Measurements from ENCODE around the gene SNAP25. TPM values are rescaled to one million over a fixed set of nuclear protein-coding genes. Genes with fewer than 3 reads are reported as not detected.

The SNAP25 gene
- total RNA-seq, 1 donor from 2014 or later, result 4.3 TPM

- DNase-seq (ENCODE audit: low spot score), result no peak
These were observed 114.2 kb downstream of the SNAP25 start for GRCh38 chr20:10332656-10333415.

DNA sequence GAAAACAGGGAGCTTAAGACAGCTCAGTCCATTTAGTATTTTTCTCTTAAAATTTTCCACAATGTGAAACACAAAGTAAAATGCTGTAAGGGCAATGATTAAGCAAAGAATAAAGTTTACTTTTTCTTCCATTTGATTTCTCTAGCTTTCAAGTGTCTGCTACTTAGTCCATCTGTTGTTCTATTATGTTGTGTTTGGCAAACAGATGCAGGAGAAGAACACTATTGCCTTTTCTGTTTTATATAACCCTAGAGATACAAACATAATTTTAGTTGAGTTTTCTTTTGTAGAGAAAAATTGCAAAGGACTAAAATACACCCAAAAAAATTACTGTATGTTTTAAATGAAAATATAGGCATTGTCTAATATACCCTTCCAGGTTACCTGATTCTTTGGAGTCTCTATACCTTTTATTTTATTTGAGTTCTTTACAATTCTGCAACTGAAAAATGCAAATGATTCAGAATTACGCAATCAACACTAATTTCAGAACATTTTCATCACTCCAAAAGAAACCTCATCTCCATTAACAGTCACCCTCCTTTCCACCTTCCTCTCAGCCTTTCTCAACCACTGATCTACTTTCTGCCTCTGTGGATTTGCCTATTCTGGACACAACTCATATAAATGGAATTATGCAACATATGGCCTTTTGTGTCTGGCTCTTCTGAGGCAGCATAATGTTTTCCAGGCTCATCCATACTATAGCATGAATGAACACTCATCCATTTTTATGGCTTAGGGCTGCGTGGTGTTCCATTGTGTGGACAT lies 118.5 kb downstream of the SNAP25 start:
- DNase-seq (ENCODE audit: low spot score), result no peak

DNA sequence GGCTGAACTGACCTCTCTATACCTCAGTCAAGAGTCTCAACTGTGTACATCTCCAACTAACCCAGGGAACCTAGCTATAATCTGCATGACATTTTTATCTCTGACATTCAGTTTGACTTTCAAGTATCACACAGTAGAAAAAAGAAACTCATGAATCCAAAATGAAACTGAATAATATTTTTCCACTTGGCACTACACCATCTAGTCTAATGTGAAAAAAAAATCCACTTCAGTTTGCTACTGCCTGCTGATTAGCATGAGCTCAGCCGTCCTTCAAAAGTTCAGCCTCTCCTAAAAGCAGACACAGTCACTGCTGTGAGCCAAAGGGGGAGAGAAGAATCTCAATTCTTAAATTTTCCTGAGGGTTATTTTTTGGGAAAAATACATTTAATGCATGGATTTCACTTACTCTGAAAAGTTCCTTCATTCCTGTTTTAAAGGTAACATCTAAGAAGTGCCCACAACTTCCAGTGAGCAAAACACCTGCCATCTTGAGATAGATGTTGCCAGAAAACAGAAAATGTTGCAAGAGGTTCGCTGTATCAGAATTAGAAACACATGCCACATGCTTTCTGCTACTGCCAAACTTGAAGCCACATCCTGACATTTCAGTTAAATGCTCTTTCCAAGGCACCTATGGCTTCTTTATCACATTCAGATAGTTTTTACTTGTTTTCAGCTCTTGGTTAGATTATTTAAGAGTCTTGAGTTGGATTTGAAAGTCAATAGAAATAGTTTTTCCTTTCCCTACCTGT lies 120.0 kb downstream of the SNAP25 start:
- DNase-seq (ENCODE audit: low spot score), result no peak

DNA sequence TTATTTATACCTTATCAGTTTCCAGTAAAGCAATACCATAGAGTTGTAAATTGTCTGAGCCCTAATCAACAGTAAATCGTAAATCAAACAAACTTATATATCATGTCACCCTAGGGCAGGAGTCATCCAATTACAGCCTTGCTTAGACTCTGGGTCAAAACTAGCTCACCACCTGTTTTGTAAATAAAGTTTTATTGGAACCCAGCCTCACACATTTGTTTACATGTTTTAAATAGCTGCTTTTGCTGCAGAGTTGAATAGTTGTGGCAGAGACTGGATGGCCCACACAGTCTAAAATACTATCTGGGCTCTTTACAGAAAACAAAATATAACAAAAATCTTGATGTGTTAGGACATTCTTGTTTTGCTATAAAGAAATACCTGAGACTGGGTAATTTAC lies 121.0 kb downstream of the SNAP25 start:
- DNase-seq (ENCODE audit: low spot score), result no peak

GRCh38 chr20:10342152-10342551 lies 123.5 kb downstream of the SNAP25 start:
- DNase-seq (ENCODE audit: low spot score), result no peak

- no peak for DNase-seq (ENCODE audit: low spot score)
These were observed 126.3 kb downstream of the SNAP25 start for GRCh38 chr20:10344953-10345352.

- no peak for DNase-seq (ENCODE audit: low spot score)
These were observed 128.7 kb downstream of the SNAP25 start for GRCh38 chr20:10347086-10347880.

- no peak for DNase-seq (ENCODE audit: low spot score)
These were observed 130.5 kb downstream of the SNAP25 start for GRCh38 chr20:10349118-10349517.

DNA sequence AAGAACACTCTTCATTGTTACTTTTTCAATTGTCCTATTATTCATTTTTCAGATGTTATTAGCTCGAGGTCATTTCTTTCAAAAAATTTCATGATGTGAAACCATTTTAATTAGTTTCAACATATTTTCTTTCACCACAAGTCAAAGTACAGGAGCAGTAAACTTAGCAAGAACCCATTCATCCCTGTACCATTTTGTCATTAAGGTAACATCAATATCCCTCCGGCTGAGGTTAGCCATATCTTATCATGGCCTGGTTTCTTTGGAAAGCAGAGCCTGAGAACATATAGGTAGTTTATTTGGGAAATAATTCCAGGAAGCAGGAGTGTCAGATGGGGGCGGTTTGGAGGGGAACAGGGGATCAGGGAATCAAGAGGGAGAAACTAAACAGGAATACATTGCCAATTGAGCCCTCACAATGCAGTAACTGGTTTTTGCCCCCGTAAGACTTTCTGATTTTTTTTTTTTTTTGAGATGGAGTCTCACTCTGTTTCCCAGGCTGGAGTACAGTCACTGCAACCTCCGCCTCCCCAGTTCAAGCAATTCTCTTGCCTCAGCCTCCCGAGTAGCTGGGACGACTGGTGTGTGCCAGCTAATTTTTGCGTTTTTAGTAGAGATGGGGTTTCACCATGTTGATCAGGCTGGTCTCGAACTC lies 131.7 kb downstream of the SNAP25 start:
- no peak for DNase-seq (ENCODE audit: low spot score)

GRCh38 chr20:10352934-10353824 lies 134.5 kb downstream of the SNAP25 start:
- no peak for DNase-seq (ENCODE audit: low spot score)

DNA sequence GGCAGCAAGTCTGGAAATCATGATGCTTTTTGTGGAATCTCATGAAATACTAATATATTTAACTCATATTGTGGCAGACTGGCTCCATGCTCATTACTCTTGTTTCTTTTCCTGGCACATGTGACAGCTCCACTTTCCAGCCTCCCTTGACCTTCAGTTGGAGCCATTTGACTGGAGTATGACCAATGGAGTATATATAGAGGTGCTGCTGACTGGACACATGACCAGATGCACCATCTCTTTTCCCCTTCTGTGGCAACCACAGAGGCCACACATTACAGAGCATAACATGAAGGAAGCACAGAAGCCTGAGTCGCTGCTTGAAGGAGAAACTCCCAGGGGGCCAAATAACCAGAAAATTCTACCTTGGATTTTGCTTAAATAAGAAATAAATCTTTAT lies 138.0 kb downstream of the SNAP25 start:
- no peak for DNase-seq (ENCODE audit: low spot score)

Other genes with a start within 250 kb of the SNAP25 start
- gene ANKEF1, start 183.8 kb upstream of the SNAP25 start, total RNA-seq, result 8.2 TPM
- gene MKKS, start 215.4 kb downstream of the SNAP25 start, total RNA-seq, result 33.2 TPM
- gene SLX4IP, start 216.5 kb downstream of the SNAP25 start, total RNA-seq, result 11.3 TPM